ENCODE results near the gene NTSR1.

NTSR1 gene

GRCh38 chr20:62808211-62808865 is 99.7 kb downstream of the NTSR1 start:
- in situ Hi-C loops (cut with MboI; ENCODE audit: low sequenced_read_pairs): no loop called here

GRCh38 chr20:62809530-62810428 is 101.1 kb downstream of the NTSR1 start:
- in situ Hi-C loops (cut with MboI; ENCODE audit: low sequenced_read_pairs): no loop called here

DNA sequence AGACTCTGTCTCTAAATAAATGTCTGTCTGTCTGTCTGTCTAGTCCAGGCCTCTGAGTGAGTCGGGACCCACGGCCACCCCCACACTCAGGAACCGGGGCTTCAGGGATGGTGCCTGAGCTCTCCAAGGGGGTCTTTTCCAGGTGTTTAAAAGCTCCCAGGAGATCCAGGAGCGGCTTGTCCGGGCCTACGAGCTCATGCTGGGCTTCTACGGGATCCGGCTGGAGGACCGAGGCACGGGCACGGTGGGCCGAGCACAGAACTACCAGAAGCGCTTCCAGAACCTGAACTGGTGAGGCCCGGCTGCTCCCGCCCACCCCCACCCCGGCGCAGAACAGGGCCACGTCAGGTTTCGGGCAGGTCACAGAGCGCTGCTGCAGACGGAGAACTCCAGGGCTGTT is 102.7 kb downstream of the NTSR1 start:
- in situ Hi-C loops (cut with MboI; ENCODE audit: low sequenced_read_pairs): no loop called here

DNA sequence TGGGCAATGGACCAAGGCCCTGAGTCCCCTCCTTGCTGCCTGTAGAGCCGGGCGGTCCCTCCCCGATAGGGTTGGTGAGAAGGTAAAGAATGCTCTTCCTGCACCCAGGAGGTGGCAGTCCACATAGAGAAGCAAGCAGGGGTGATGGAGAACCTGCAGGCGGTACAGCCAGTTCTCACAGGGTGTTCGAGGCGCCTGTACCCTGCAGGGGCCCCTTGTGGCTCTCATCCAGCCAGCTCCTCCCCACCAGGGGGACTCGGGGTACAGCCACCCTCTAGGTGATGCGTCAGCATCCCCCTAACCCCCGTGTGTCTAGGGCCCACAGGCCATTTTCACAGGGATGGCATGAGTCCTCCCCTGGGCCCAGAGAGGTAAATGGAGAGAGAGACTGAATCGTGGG is 103.1 kb downstream of the NTSR1 start:
- in situ Hi-C loops (cut with MboI; ENCODE audit: low sequenced_read_pairs): no loop called here
